NB4 (cell line): ENCODE results near the gene PRMT6.
"Not testable (repeated sequence)": the region's sequence is repeated elsewhere in the genome, so short reads cannot be mapped to it uniquely, and the experiment has no call there.

Experiments
- MYC ChIP-seq: IDR thresholded peaks from 2 replicates; pipeline ENCODE4 v1.6.1; 2011; ENCODE audit warnings: low read depth, low read length
- POLR2A ChIP-seq: IDR thresholded peaks from 2 replicates; pipeline ENCODE4 v1.6.1; 2011; ENCODE audit warnings: mild to moderate bottlenecking; ENCODE audit not compliant: insufficient read length; ENCODE audit errors: extremely low read depth
- TF ChIP-seq, protein P1 (sequence below): IDR thresholded peaks from one replicate; pipeline ENCODE4 v1.5.1; 2012; ENCODE audit warnings: low read depth, low read length
- TF ChIP-seq, protein P2 (sequence below): IDR thresholded peaks from 2 replicates; pipeline ENCODE4 v1.6.1; 2011; ENCODE audit warnings: low read depth, low read length

DNA sequence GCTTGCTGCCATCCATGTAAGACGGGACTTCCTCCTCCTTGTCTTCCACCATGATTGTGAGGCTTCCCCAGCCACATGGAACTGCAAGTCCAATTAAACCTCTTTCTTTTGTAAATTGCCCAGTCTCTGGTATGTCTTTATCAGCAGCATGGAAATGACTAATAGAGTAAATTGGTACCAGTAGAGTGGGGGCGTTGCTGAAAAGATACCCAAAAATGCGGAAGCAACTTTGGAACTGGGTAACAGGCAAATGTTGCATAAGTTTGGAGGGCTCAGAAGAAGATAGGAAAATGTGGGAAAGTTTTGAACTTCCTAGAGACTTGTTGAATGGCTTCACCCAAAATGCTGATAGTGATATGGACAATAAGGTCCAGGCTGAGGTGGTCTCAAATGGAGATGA is 17.6 kb upstream of the PRMT6 start:
- TF ChIP-seq, protein P1, sequence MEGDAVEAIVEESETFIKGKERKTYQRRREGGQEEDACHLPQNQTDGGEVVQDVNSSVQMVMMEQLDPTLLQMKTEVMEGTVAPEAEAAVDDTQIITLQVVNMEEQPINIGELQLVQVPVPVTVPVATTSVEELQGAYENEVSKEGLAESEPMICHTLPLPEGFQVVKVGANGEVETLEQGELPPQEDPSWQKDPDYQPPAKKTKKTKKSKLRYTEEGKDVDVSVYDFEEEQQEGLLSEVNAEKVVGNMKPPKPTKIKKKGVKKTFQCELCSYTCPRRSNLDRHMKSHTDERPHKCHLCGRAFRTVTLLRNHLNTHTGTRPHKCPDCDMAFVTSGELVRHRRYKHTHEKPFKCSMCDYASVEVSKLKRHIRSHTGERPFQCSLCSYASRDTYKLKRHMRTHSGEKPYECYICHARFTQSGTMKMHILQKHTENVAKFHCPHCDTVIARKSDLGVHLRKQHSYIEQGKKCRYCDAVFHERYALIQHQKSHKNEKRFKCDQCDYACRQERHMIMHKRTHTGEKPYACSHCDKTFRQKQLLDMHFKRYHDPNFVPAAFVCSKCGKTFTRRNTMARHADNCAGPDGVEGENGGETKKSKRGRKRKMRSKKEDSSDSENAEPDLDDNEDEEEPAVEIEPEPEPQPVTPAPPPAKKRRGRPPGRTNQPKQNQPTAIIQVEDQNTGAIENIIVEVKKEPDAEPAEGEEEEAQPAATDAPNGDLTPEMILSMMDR = not testable (repeated sequence)
- not testable (repeated sequence) for TF ChIP-seq POLR2A, MYC
- TF ChIP-seq, protein P2, sequence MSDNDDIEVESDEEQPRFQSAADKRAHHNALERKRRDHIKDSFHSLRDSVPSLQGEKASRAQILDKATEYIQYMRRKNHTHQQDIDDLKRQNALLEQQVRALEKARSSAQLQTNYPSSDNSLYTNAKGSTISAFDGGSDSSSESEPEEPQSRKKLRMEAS = not testable (repeated sequence)
